Endothelial cell of umbilical vein (primary cell): ENCODE data around the gene GOLGA3.

Source experiments
- EZH2 ChIP-seq: IDR thresholded peaks from 2 replicates; pipeline ENCODE4 v1.6.1; 2012; ENCODE audit warnings: borderline replicate concordance, low read depth, mild to moderate bottlenecking, moderate library complexity, low read length, inconsistent platforms; ENCODE audit not compliant: severe bottlenecking
- FOS ChIP-seq: IDR thresholded peaks from 2 replicates; pipeline ENCODE4 v1.6.1; 2011; ENCODE audit warnings: mild to moderate bottlenecking, low read length, moderate library complexity, borderline replicate concordance; ENCODE audit not compliant: insufficient read depth
- GATA2 ChIP-seq: IDR thresholded peaks from 2 replicates; pipeline ENCODE4 v1.7.0; 2011; ENCODE audit warnings: low read depth, mild to moderate bottlenecking, moderate library complexity, mixed read lengths, low read length; ENCODE audit not compliant: insufficient read length, insufficient read depth
- JUN ChIP-seq: IDR thresholded peaks from 2 replicates; pipeline ENCODE4 v1.6.1; 2011; ENCODE audit warnings: borderline replicate concordance, low read depth; ENCODE audit not compliant: insufficient read length, insufficient read depth
- MAX ChIP-seq: IDR thresholded peaks from 2 replicates; pipeline ENCODE4 v1.6.1; 2011; ENCODE audit not compliant: insufficient read depth, insufficient read length
- MYC ChIP-seq: IDR thresholded peaks from one replicate; pipeline ENCODE4 v1.6.1; 2011; ENCODE audit warnings: mild to moderate bottlenecking, low read depth, low read length
- POLR2A ChIP-seq: IDR thresholded peaks from 2 replicates; pipeline ENCODE4 v1.6.1; 2012; ENCODE audit warnings: low read depth, mild to moderate bottlenecking, control low read depth, low read length
- POLR2AphosphoS5 ChIP-seq: IDR thresholded peaks from 2 replicates; pipeline ENCODE4 v1.6.1; 2012; ENCODE audit warnings: low read depth, mild to moderate bottlenecking, control low read depth, low read length, moderate library complexity; ENCODE audit not compliant: insufficient read depth
- TF ChIP-seq, protein P1 (sequence below), 2 donors: IDR thresholded peaks; 1 replicate in 1 of 2; 2 replicates in 1 of 2; pipeline ENCODE4 v1.5.1; 2011; ENCODE audit warnings: low read length in 2 of 2, mild to moderate bottlenecking in 2 of 2, moderate library complexity in 2 of 2, control low read depth in 1 of 2, inconsistent platforms in 1 of 2, low read depth in 1 of 2; ENCODE audit not compliant: insufficient read depth in 1 of 2; ENCODE audit errors: extremely low read depth in 1 of 2

- TF ChIP-seq, protein P1, sequence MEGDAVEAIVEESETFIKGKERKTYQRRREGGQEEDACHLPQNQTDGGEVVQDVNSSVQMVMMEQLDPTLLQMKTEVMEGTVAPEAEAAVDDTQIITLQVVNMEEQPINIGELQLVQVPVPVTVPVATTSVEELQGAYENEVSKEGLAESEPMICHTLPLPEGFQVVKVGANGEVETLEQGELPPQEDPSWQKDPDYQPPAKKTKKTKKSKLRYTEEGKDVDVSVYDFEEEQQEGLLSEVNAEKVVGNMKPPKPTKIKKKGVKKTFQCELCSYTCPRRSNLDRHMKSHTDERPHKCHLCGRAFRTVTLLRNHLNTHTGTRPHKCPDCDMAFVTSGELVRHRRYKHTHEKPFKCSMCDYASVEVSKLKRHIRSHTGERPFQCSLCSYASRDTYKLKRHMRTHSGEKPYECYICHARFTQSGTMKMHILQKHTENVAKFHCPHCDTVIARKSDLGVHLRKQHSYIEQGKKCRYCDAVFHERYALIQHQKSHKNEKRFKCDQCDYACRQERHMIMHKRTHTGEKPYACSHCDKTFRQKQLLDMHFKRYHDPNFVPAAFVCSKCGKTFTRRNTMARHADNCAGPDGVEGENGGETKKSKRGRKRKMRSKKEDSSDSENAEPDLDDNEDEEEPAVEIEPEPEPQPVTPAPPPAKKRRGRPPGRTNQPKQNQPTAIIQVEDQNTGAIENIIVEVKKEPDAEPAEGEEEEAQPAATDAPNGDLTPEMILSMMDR (IDR thresholded peaks at IDR 0.05; ENCODE audit: extremely low read depth in 1 of 2, insufficient read depth in 1 of 2, low read depth in 1 of 2, low read length in 2 of 2) = no peak
- no peak for TF ChIP-seq POLR2AphosphoS5
- TF ChIP-seq JUN = no peak
- no peak for TF ChIP-seq POLR2A
- TF ChIP-seq MYC = no peak
- TF ChIP-seq MAX = no peak
- no peak for TF ChIP-seq GATA2
- no peak for TF ChIP-seq EZH2
- no peak for TF ChIP-seq FOS
Observed at GRCh38 chr12:132772606-132773005, 56.1 kb downstream of the GOLGA3 start.
